Measurements from ENCODE around the gene KCNG2. TPM values are rescaled to one million over a fixed set of nuclear protein-coding genes. Genes with fewer than 3 reads are reported as not detected.

Gene KCNG2
- total RNA-seq, 1 donor from 2014 or later, result not detected

DNA sequence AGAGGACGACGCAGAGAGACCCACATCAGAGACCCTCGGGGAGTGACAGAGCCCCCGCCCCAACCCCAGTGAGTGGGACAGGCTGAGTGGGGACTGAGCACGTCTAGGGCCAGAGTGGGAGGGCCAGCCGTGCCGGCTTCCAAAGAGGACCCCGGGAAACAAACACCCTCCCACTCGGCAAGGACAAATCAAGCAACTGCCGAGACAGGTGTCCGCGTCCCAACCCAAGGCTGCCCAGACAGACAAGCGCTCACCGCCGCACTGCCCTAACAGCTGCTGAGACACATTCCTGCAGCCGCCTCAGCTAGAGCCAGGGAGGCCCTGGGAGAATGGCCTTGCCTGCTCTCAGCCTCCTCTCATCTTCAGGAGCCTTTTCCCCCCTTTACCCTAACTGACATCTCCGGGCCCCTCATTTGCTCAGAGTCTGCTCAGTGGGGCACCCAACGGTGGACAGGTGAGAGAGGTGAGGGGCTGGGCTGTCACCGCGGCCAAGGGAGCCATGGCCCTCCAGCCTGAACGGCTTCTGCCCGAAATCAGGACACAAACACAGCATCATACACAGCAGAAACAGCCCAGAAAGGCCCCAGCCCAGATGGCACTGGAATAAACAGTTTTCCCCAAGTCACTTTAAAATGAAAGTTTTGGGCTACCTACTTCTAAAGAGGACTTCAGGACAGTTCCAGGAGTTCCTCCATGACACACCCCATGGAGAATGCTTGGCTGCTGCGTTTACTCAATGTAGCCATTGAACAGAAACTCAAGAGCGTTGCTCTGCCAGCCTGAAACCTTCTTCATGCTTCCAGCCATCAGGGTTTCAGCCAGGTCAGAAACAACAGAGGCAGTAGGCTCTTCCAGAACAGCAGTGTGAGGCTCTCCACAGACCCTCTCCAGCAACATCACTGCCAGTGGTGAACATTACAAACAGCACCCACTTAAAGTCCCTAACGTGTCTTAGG, 130.1 kb downstream of the KCNG2 start:
- no peak for DNase-seq (ENCODE audit: low spot score, unreplicated experiment)

DNA sequence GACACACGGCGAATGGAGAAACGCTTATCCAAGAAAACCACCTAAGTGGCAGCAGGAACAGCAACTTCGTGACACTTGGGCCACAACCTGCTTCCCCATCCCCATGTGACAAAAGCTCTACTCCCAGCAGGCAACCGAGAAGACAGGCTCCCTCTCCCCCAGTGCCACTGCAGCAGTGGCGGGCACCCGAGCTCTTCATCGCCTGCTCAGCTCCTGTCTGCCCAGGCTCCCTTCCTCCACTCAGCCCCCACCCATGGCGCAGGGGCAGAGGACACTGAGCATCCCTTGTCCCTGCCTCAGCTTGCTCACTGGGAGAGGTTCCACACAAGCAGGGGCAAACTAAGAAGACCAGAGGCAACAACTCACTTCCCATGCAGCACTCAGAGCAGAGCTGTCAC, 130.8 kb downstream of the KCNG2 start:
- H3K4me1 Mint-ChIP-seq (ENCODE audit: low read depth), result no peaks in the 10 kb centered on the region
- H3K27ac Mint-ChIP-seq, result no peak overlapping the region
- peaks cover 45% of the 10 kb centered on the region for H3K36me3 Mint-ChIP-seq (ENCODE audit: insufficient read depth)
- TF ChIP-seq, protein P1, sequence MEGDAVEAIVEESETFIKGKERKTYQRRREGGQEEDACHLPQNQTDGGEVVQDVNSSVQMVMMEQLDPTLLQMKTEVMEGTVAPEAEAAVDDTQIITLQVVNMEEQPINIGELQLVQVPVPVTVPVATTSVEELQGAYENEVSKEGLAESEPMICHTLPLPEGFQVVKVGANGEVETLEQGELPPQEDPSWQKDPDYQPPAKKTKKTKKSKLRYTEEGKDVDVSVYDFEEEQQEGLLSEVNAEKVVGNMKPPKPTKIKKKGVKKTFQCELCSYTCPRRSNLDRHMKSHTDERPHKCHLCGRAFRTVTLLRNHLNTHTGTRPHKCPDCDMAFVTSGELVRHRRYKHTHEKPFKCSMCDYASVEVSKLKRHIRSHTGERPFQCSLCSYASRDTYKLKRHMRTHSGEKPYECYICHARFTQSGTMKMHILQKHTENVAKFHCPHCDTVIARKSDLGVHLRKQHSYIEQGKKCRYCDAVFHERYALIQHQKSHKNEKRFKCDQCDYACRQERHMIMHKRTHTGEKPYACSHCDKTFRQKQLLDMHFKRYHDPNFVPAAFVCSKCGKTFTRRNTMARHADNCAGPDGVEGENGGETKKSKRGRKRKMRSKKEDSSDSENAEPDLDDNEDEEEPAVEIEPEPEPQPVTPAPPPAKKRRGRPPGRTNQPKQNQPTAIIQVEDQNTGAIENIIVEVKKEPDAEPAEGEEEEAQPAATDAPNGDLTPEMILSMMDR (IDR thresholded peaks at IDR 0.05; ENCODE audit: unreplicated experiment), result no peak
- no peaks in the 10 kb centered on the region for H3K27me3 Mint-ChIP-seq
- H3K9me3 Mint-ChIP-seq (ENCODE audit: low read depth), result peaks cover 36% of the 10 kb centered on the region
- no peak for DNase-seq (ENCODE audit: low spot score, unreplicated experiment)
- H3K4me3 Mint-ChIP-seq (ENCODE audit: low read depth), result no peak overlapping the region

More for the DNA sequence above, 130.1 kb downstream of the KCNG2 start:
- Mint-ChIP-seq H3K4me1 (ENCODE audit: low read depth) (no peaks in the 10 kb centered on the region), H3K36me3 (ENCODE audit: insufficient read depth) (peaks cover 44% of the 10 kb centered on the region), H3K27ac (no peak overlapping the region), H3K4me3 (ENCODE audit: low read depth) (no peak overlapping the region), H3K27me3 (no peaks in the 10 kb centered on the region), H3K9me3 (ENCODE audit: low read depth) (peaks cover 30% of the 10 kb centered on the region)
- TF ChIP-seq, protein P1 (IDR thresholded peaks at IDR 0.05; ENCODE audit: unreplicated experiment), result no peak

DNA sequence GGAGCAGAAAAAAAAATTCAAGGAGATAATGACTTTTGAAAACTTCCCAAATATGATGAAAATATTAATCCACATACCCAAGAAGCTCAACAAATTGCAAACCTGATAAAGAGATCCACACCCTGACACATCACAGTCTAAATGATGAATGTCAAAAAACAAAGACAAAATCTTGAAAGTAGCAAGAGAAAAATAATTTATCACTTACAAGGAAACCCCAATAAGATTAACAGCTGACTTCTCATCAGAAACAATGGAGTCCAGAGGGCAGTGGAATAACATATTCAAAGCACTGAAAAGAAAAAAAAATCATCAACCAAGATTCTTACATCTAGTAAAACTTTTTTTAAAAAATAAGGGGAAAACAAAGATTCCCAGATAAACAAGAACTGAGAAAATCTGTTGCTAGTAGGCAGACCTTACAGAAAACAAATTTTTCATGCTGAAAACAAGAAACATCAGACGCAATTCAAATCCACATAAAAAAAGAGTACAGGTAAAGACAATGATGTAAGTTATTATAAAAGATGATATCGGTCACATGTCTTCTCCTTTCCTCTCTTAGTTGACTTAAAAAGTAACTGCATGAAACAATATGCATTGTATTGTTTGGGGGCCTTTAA, 132.4 kb downstream of the KCNG2 start:
- Mint-ChIP-seq H3K27me3 (no peaks in the 10 kb centered on the region), H3K4me1 (ENCODE audit: low read depth) (peaks cover 14% of the 10 kb centered on the region), H3K27ac (no peak overlapping the region), H3K9me3 (ENCODE audit: low read depth) (peaks cover 36% of the 10 kb centered on the region), H3K4me3 (ENCODE audit: low read depth) (no peak overlapping the region), H3K36me3 (ENCODE audit: insufficient read depth) (peaks cover 47% of the 10 kb centered on the region)
- TF ChIP-seq, protein P1 (IDR thresholded peaks at IDR 0.05; ENCODE audit: unreplicated experiment), result no peak
- no peak for DNase-seq (ENCODE audit: low spot score, unreplicated experiment)

DNA sequence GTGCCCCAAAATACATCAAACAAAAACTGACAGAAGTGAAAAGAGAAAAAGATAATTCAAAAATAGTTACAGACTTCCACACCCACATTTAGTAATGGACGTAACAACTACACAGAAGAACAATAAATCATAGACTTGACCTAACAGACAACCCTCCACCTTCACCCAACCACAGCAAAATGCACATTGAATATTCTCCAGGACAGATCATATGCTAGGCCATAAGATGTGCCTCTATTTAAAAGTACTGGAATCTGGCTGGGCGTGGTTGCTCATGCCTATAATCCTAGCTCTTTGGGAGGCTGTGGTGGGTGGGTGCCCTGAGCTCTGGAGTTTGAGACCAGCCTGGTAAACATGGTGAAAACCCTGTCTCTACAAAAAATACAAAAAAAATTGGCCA, 133.7 kb downstream of the KCNG2 start:
- TF ChIP-seq, protein P1 (IDR thresholded peaks at IDR 0.05; ENCODE audit: unreplicated experiment), result no peak
- Mint-ChIP-seq H3K4me3 (ENCODE audit: low read depth) (no peak overlapping the region), H3K36me3 (ENCODE audit: insufficient read depth) (peaks cover 59% of the 10 kb centered on the region), H3K9me3 (ENCODE audit: low read depth) (peaks cover 36% of the 10 kb centered on the region), H3K27ac (no peak overlapping the region), H3K27me3 (no peaks in the 10 kb centered on the region), H3K4me1 (ENCODE audit: low read depth) (peaks cover 17% of the 10 kb centered on the region)
- no peak for DNase-seq (ENCODE audit: low spot score, unreplicated experiment)

DNA sequence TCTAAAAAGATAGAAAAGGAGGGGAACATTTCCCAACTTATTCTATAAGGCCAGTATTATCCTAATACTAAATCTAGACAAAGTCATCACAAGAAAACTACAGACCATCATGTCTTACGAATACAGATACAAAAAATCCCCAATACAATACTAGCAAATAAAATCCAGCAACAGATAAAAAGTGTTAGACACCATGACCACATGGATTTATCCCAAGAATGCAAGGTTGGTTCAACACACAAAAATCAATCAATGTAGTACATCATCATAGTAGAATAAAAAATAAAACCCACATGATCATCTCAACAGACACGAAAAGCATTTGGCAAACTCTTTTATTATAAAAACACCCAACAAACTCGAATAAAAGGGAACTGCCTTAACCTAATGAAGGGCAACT, 135.2 kb downstream of the KCNG2 start:
- peaks cover 17% of the 10 kb centered on the region for H3K4me1 Mint-ChIP-seq (ENCODE audit: low read depth)
- H3K4me3 Mint-ChIP-seq (ENCODE audit: low read depth), result no peak overlapping the region
- H3K27ac Mint-ChIP-seq, result no peak overlapping the region
- peaks cover 69% of the 10 kb centered on the region for H3K36me3 Mint-ChIP-seq (ENCODE audit: insufficient read depth)
- H3K27me3 Mint-ChIP-seq, result no peaks in the 10 kb centered on the region
- peaks cover 36% of the 10 kb centered on the region for H3K9me3 Mint-ChIP-seq (ENCODE audit: low read depth)
- TF ChIP-seq, protein P1 (IDR thresholded peaks at IDR 0.05; ENCODE audit: unreplicated experiment), result no peak
- DNase-seq (ENCODE audit: low spot score, unreplicated experiment), result no peak
